TTC549 (cell line): ENCODE data around the gene PRR12.
A peak's percentile ranks its signal among the peaks of the same experiment; 100 is the strongest.

ENCODE experiments used
- FAIRE-seq: peaks from 2 replicates; lab custom pipeline; 2012; peaks lifted over from hg19 to GRCh38; lab: Jason Lieb, UNC

Gene PRR12

DNA sequence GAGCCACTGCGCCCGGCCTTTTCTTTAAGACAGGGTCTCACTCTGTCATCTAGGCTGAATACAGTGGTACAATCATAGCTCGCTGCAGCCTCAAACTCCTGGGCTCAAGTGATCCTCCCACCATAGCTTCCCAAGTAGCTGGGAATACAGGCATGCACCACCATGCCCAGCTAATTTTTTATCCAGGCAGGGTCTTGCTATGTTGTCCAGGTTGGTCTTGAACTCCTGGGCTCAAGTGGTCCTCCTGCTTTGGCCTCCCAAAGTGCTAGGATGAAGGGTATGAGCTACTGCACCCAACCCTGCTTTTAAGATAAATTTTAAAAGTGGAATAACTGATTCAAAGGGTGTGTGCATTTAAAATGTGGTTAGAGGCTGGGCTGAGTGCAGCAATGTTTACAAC is 24.7 kb upstream of the PRR12 start:
- no peak for FAIRE-seq

DNA sequence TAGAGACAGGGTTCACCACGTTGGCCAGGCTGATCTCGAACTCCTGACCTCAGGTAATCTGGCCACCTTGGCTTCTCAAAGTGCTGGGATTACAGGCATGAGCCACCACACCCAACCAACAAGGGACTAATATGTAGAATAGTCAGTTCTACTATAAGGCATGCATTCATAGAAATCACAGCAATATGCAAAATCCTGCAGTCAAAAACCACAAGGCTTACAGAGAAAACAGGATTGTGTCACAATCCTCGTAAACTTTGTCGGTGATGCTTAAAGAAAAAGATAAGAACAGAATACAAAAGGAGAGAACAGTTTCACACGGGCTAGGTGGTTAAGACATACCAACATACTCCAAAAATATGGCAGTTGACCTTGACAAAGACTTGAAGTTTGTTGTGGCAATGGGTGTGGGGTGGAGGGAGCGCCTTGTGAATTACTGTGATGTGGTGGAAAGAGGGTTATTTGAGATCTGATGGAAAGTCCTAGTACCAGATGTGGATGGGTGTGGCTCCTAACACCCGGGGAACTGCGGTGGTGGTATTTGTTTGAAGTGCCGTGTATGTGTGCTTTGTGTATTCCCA is 23.0 kb upstream of the PRR12 start:
- FAIRE-seq: no peak

DNA sequence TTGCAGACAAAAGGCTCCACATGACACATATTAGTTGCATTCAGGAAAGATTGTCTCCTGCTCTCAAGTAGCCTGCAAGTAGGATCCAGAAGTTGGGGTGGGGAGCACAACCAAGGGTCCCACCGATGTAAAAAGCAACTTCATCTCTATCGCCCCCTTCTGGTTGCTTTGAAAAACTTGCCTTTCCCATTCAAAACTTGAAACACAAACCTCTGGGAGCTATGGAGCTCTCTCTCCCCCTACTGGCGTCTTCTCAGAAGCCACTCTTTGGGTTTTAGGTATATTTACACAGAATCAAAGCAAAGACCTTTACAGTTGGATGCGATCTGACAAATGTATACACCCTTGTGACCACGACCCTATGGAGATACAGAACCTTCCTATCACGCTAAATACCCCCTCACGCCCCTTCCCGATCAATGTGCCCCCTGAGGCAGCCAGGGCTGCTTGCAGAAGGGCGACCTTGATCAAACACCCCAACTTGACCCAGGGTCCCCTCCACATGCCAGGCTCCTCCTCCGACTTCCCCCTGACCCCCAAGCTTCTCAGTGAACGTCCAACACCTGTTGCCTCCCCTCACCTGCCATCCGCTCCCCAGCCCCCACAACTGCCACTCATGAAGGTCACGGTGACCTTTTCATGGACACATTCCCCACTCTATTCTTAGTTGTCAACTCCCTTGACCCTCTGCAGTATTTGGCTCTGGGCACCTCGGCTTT is 20.7 kb upstream of the PRR12 start:
- FAIRE-seq: peak; percentile 65

DNA sequence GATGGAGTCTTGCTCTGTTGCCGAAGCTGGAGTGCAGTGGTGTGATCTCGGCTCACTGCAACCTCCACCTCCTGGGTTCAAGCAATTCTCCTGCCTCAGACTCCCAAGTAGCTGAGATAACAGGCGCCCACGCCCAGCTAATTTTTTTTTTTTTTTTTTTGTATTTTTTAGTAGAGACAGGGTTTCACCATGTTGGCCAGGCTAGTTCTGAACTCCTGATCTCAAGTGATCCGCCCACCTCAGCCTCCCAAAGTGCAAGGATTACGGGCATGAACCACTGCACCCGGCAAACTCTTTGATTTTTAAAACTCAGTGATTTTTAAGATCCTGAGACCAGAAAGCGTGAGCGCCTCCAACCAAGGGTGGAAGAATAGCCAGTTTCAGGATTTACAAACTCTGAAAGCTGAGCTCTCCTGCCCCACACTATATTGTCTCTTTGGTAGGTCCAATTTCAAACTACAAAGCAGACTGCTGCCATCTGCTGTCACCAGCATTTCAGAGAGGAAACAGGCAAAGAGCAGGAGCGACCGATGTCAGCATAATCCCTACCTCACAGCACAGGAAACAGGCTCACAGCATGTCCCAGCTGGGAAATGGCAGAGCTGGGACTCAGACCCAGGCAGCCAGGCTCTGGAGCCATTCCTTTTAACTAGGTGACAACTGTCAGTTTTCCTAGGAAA is 19.8 kb upstream of the PRR12 start:
- no peak for FAIRE-seq

DNA sequence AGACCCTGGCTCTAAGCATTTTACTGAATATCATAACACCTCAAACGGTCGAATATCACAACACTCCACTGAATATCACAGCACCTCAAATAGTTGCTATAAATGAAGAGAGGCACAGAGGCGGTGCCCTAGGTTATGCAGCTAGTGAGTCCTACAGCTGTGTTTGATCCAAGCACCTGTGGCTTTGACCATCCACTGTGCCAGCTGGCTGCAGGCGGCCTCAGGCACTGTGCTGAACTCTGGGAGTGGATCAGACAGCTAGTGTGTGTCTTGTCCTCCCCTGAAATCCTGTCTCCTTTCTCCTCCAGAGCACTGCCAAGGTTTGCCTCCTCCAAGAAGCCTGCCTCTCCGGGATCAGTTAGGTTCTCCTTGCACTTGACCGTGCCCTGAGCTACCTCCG is 18.0 kb upstream of the PRR12 start:
- no peak for FAIRE-seq

DNA sequence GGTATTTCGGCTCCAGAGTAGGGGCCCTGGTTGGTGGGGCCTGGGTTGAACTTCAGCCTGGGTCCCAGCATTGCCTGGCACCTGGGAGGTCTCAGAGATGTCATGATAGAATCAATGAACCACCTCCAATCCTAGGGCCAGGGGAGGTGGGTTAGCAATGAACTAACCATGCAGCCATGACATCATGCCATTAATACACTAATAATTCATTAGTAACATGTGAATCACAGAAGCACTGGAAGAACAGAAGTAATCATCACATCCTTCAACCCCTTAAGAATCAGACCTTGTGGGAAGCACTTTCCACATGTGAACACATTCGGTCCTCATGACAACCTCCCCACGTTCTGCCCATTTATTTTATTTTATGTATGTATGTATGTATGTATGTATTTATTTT is 17.6 kb upstream of the PRR12 start:
- no peak for FAIRE-seq

DNA sequence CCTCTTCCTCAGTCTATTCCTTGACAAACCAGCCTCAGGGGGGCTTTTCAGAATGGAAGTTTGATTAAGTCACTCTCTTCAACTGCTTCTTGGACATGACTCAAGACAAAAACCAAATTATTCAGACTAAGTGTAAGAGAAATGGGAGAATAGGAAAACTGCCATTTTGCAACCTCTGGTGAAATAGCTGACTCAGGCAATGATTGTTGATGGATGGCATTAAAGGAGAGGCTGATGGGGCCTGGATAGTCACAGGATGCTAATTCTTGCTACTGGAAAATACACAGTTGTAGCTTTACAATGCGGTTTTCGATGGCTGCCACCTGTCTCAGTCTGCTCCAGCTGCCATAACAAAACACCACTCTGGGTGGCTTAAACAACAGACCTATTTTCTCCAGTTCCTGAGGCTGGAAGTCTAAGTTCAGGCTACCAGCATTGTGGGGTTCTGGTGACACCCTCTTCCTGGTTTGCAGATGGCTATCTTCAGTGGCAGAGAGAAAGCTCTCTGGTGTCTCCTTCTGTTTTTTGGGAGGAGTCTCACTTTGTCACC is 16.7 kb upstream of the PRR12 start:
- FAIRE-seq: no peak

DNA sequence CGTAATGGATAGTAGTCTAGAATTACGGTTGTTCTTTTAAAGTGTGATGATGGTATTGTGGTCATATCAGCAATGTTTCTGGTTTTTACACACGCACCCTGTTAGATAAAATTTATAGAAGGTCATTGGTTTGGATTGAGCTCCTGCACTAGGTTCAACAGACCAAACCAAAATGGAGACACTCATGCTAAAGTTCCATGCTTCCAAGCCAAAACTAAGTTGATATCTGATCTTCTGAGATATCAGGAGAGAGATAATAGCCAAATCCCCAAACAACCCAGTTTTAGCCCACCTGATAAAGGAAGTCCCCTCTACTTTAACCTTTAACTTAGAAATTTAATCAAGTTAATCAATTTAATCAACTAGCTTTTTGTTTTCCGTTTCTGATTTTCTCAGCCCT is 11.8 kb upstream of the PRR12 start:
- no peak for FAIRE-seq

DNA sequence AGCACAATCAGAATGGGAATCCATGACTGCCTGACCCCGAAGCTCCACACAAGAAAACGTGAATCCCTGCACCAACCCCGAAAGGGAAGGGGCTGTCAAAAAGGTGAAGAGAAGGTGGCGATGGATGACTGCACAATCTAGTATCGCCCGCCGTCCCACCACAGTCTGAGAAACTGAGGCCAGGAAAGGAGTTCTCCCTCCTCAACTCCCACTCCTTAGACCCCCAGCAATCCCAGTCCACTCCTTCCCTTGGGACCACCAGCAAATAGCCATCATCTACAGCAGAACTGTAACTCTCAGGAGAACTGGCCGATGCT is 11.1 kb upstream of the PRR12 start:
- FAIRE-seq: no peak

DNA sequence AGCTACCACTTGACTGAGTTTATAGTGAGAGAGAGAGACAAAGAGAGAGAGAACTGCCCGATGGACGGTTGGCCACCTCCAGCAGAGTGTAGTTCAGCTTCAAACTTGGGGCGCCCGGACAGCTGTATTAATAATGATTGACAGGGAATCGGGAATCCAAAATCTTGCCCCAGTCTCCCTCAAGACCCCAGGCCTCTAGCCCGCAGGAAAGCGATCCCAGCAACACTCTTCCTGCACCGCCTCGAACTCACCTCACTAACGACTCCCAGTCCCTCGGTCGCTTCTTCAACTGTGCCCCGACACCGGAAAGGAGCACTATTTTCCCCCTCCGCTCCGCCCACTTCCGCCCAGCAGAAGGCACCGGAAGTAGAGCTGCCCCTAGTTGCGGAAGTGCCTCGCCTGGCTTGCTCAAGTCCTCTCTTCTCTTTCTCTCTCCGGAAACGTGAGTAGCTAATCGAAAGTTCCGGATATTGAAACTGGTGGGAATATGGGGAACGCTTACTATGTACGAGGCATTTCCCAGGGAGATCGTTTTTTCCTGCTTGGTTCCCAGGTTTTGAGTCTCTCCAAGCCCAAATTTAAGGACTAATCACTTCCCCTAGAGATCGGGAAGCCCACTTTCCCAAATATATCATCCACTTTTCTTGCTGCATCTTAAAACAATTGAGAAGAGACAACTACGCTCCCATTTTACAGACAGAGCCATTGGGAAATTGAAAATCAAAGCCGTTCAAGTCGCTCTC is 10.5 kb upstream of the PRR12 start, which contains the start of gene NOSIP:
TSS of gene NOSIP (minus strand) at position 293 of the 743 bp plus-strand sequence. CDS start 19,865 bp downstream, outside the sequence.
- peak; percentile 20 for FAIRE-seq

DNA sequence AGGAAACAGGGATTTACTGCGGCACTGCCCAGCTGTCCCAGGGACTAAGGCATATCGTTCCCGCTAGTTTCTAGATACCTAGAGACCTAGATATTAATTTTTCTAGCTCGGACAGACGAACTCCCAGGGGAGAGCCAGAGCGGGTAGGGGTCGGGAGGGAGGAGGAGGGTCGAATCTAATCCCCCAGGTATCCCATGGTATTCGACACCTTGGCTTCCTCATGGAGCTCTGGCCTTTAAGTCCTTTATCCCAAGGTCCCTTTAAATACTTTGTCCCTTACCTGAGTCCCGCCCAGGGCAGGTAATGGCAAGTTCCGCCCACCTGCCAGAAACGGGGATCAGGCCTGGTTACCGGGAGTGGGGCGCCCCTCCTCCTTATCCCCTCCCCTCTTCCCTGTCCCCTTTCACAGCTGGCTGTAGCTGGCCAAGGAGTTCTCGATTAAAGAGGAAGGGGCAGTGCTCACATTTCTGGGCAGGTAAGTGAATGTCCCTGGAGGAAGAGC is 9.9 kb upstream of the PRR12 start, which contains the start of gene PRRG2:
TSS of gene PRRG2 (plus strand) at position 310 of the 502 bp plus-strand sequence. CDS start 1,904 bp downstream, outside the sequence.
- FAIRE-seq: no peak

DNA sequence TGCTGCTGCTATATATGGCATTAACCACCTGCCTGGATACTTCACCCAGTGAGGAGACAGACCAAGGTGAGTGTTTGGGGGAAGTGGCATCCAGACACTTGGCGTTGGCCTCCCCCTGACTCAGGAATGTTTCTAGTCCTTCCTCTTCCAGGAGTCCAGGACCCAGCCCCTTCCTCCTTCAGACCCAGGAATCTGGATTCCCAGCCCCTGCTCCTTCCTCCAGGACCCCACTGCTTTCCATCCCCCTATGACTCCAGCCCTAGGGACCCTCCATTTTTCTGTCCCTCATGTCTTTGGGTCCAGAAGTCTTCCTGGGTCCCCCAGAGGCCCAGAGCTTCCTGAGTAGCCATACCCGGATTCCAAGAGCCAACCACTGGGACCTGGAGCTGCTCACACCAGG is 7.7 kb upstream of the PRR12 start:
- FAIRE-seq: no peak

DNA sequence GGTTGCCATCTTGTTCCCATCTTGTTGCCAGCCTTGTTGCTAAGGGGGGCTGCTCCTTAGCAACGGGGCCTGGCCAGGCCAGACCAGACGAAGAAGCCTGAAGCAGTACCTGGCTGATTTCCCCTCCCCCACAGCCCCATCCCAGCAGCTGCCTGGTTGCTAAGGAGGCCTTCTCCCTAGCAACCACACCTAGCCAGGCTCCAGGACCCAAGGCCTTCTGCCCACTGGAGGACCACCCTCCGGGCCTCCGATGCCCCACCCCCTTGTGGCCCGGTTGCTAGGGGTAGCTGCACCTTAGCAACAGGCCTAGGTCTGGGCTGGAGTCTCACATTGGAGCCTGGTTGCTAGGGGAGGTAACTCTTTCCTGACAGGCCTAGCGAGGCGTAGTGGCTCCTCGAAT is 6.0 kb upstream of the PRR12 start:
- FAIRE-seq: no peak

DNA sequence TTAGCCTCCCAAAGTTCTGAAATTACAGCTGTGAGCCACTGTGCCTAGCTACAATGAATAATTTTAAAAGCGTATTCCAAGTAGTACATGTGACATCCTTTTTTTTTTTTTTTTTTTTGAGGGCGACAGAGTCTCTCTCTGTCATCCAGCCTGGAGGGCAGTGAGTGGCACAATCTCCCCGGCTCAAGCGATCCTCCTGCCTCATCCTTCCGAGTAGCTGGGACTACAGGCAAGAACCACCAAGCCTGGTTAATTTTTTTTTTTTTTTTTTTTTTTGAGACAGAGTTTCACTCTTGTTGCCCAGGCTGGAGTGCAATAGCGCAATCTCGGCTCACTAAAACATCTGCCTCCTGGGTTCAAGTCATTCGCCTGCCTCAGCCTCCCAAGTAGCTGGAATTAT is 3.8 kb upstream of the PRR12 start:
- no peak for FAIRE-seq

DNA sequence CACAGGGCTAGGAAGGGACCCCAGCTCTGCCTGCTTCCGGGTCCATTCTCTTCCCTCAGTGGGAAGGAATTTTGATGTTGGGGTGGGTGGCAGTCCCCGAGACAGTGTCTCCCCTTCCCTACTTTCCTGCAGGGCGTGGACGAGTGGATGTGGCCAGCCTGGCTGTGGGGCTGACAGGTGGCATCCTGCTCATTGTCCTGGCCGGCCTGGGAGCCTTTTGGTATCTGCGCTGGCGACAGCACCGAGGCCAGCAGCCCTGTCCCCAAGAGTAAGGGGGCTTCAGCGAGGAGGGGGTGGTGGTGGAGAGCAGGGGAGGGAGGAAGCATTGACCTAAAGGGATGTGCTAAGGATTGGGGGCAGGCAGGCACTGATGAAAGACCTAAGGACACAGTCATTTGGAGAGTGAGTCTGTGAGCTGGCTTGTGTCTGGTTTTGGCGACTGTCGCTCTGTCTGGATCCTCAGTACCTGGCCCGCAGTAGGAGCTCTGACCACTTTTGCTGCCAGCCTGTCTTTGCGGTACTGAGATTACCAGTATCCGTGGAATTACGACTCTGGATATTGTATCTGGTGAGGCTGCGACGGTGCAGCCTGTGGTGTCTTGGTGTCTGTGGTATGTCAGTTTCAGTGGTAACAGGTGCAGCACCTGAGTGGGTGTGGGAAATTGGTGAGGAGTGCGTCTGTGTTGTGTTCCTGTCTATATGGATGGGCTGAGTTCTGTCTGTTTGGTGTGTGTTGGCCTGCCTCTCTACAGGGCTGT is 2.4 kb upstream of the PRR12 start:
- FAIRE-seq: no peak

DNA sequence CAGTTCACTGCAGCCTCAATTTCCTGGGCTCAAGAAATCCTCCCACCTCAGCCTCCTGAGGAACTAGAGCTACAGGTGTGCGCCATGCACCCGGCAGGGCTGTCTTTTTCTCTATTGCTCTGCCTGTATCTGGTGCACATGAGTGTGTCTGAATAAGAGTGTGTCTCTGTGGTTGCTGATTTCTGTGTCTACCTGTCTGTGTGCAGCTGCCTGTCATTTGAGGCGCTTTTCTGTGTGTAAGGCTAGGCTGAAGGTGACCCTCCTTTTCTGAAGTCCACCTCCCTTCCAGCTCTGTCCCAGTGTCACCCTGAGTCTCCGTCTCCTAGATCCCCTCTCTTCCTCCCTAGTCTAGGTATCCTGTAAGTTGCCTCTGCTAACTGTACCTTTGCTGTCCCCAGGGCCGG is 1.5 kb upstream of the PRR12 start:
- no peak for FAIRE-seq

DNA sequence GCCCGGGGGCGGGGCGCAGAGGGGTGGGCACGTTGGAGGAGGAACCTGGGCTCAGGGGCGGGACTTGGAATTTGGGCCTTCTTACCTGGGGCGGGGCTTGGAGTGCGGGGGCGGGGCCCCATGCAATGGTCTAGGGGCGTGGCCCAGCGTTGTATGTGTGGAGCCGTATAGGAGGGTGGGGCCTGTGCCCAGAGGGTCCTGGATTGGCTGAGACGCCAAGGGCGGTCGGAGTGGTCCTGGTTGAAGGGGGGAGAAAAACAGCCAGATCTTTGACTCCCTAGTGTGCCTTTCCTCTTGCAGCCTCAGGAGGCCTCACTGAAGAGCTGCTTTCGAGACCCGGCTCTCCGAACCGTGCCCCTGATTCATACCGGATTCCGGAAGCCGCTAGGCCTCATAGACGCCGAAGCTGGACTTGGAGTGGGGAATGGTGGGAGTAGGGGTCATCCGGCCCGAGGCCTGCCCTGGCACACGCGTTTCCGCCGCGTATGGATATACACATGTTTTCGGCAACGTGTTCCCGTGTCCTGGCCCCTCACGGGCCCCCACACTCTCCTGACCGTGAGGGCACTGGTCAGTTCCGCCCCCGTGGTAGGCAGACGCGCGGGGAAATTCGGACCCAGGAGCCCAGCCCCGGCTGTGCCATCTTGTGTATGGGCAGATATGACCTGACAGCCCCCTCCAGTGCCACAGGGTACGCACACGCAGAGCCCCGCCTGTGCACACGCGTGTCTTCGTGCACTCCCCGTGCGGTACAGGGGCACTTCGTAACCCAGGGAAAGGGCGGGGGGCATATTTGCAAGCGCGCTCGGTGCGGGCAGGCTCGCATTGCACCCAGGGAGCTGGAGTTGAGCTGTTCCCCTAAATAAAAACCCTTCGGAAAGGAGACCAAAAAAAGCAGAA is 661 bp upstream of the PRR12 start:
- FAIRE-seq: peak; percentile 74

DNA sequence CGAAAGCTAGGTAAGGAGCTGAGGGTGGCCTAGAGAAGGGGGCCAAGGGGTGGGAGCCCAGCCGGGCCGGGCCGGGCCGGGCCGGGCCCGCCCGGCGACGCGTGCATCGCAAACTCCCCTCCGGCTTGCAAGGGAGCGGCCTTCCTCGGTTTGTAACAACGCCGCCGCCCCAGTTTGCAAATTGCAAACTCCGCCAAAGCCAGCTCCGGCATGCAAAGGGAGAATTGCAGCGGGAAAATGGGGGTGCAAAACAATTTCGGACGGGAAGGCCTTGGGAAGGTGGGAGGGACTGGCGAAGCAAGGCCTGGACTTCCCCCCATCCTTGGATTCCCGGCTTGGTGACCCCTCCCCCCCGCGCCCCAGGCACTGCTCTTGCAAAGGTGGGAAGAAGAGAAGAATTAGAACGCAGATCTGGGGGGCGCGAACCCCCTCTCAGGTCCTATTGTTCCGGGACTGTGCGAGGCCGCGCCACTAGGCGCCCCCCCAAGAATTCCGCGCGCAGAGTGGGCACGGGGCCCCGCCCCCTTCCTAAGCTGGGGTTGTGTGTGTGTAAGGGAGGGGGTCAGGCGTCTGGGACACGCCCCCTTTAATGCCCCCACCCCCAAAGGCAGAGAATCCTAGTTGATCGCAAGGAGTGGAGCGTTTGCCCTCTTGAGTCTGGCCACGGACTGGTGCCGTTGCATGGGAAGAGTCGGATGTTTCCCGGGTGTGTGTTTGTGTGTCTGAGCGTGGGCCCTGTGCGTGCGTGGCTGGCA is 926 bp downstream of the PRR12 start:
- FAIRE-seq: no peak

DNA sequence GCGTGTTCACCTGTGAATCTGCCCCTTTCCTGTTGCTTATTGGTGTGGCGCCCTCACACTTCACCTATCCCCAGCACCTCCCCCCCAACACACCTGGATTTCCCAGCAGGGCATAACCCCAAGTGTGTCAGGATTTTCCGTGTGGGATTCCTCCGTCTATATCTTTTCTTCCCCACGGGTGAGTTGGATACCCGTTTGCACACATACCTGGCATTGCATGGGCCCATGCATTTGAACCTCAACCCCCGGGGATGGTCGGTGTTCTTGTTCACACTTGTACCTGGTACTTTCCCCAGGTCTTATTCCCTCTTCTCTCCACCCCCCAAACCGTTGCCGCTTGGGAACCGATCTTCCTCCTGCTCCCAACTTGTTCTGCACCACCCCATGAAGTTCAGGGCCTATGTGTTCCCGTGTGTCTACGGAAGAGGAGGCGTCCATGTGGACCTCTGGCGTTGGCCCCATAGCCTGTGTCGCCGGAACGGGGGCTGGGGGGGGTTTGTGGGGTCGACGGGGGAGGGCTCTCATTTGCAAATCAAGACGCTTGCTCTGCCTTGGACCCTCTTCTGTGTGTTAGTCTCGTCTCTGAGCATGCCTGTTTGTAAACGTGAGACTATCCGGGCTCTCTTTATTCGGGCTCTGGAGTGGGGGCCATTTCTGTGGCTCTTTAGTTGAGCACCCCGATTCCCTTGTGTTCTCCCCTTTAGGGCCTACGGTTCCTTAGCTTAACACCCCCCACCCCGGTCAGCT is 1.7 kb downstream of the PRR12 start:
- FAIRE-seq: no peak
